PC-3 (cell line): ENCODE measurements around the gene CFAP20DC. TPM values are rescaled to one million over a fixed set of nuclear protein-coding genes. Genes with fewer than 3 reads are reported as not detected.
A peak's percentile ranks its signal among the peaks of the same experiment; 100 is the strongest.

Experiments used
- ATAC-seq: fragments of 200-7000 bp; cut with Tn5 transposase; 2 replicates; pipeline ENCODE4 v1.9.1; 2020; ENCODE audit warnings: mild to moderate bottlenecking, moderate library complexity
- BruUV-seq: library from RNA; stranded (reverse); fragments of 400-500 nt; replicated peaks from 2 replicates; lab custom pipeline; 2021; lab: Mats Ljungman, UMichigan
- CTCF ChIA-PET: fragments of 300-600 bp; sonication (Branson Sonifier 250); formaldehyde crosslinking; loops from one replicate; lab custom pipeline; 2022; ENCODE audit warnings: antibody characterized with exemption; lab: Charles Lee
- POLR2A ChIA-PET: fragments of 300-600 bp; sonication (Branson Sonifier 250); formaldehyde crosslinking; loops from one replicate; lab custom pipeline; 2022; ENCODE audit warnings: antibody characterized with exemption; ENCODE audit not compliant: unreplicated experiment; lab: Charles Lee
- DNase-seq: peaks from one replicate; pipeline ENCODE4 v3.0.0-alpha.2; 2015
- H2AFZ ChIP-seq: fragments of 300-600 bp; sonication (generic); 2 replicates; pipeline ENCODE4 v1.6.0; 2016; ENCODE audit warnings: antibody characterized with exemption, low read length
- H3F3A ChIP-seq: fragments of 300-600 bp; sonication (generic); one replicate; pipeline ENCODE4 v1.6.0; 2017; ENCODE audit warnings: antibody characterized with exemption, low read length, control low read depth, mild to moderate bottlenecking; ENCODE audit not compliant: unreplicated experiment
- H3K27ac ChIP-seq: fragments of 300-600 bp; sonication (generic); 2 replicates; pipeline ENCODE4 v1.5.1; 2016; ENCODE audit warnings: mild to moderate bottlenecking, low read length
- H3K27me3 ChIP-seq: fragments of 300-600 bp; sonication (generic); 2 replicates; pipeline ENCODE4 v1.6.1; 2016; ENCODE audit warnings: low read length, mixed read lengths
- H3K36me3 ChIP-seq: fragments of 300-600 bp; sonication (generic); 2 replicates; pipeline ENCODE4 v1.6.1; 2016; ENCODE audit warnings: low read depth, mixed run types, low read length, mixed read lengths
- H3K4me1 ChIP-seq: fragments of 300-600 bp; sonication (generic); 2 replicates; pipeline ENCODE4 v1.5.1; 2016; ENCODE audit warnings: low read length; ENCODE audit not compliant: insufficient read depth
- H3K4me2 ChIP-seq: fragments of 300-600 bp; sonication (generic); 2 replicates; pipeline ENCODE4 v1.6.0; 2016; ENCODE audit warnings: low read length
- H3K4me3 ChIP-seq: fragments of 300-600 bp; sonication (generic); 2 replicates; pipeline ENCODE4 v1.5.1; 2016; ENCODE audit warnings: mild to moderate bottlenecking, low read length, mixed read lengths
- H3K79me2 ChIP-seq: fragments of 300-600 bp; sonication (generic); 2 replicates; pipeline ENCODE4 v1.6.1; 2017; ENCODE audit warnings: low read length, mixed read lengths
- H3K9ac ChIP-seq: fragments of 300-600 bp; sonication (generic); 2 replicates; pipeline ENCODE4 v1.6.0; 2016; ENCODE audit warnings: mild to moderate bottlenecking, low read length
- H3K9me2 ChIP-seq: fragments of 300-600 bp; sonication (generic); replicated peaks from 2 replicates; pipeline ENCODE4 v1.6.1; 2016; ENCODE audit warnings: mixed run types, low read length, mixed read lengths
- H3K9me3 ChIP-seq: fragments of 300-600 bp; sonication (generic); 2 replicates; pipeline ENCODE4 v1.6.1; 2016; ENCODE audit warnings: low read length, mixed read lengths
- H4K20me1 ChIP-seq: fragments of 300-600 bp; sonication (generic); 2 replicates; pipeline ENCODE4 v1.6.1; 2016; ENCODE audit warnings: low read length, mixed read lengths
- CTCF ChIP-seq: fragments of 300-600 bp; sonication (generic); conservative IDR thresholded peaks from 2 replicates; pipeline ENCODE4 v1.5.1; 2017; ENCODE audit warnings: antibody characterized with exemption, low read depth, mild to moderate bottlenecking, low read length
- EZH2 ChIP-seq: fragments of 300-600 bp; sonication (generic); IDR thresholded peaks from one replicate; pipeline ENCODE4 v1.6.1; 2017; ENCODE audit warnings: antibody characterized with exemption, mild to moderate bottlenecking, low read length; ENCODE audit not compliant: unreplicated experiment
- EZH2phosphoT487 ChIP-seq: fragments of 300-600 bp; sonication (generic); IDR thresholded peaks from 2 replicates; pipeline ENCODE4 v1.6.1; 2018; ENCODE audit warnings: mild to moderate bottlenecking, antibody characterized with exemption, low read length, borderline replicate concordance
- intact Hi-C: fragments of 100-400 bp; cut with micrococcal nuclease; formaldehyde crosslinking; loops from 2 replicates; pipeline ENCODE4 v1.9.0; 2023
- total RNA-seq: library from RNA; depleted of rRNA; stranded (reverse); fragments of >200 nt; gene quantifications from 2 replicates; pipeline ENCODE4 v1.2.3, GENCODE V29; 2014

Gene CFAP20DC
- total RNA-seq, 1 experiment from 2014 or later = 15.4 TPM

- BruUV-seq = no TSS peak
- Histone ChIP-seq H3K27ac (no peak overlapping the region), H3K9me2 (no peaks in the 10 kb centered on the region), H3K4me2 (peak overlapping the region; percentile 41), H3K36me3 (0 out of 2 replicates have a peak, but pooled peaks cover 5% of the 10 kb centered on the region), H3K27me3 (no peaks in the 10 kb centered on the region), H2AFZ (no peak overlapping the region), H3K4me3 (no peak overlapping the region), H4K20me1 (no peaks in the 10 kb centered on the region), H3K9ac (no peak overlapping the region), H3K79me2 (peaks cover 19% of the 10 kb centered on the region), H3K4me1 (peaks cover 34% of the 10 kb centered on the region), H3K9me3 (no peaks in the 10 kb centered on the region), H3F3A (no peaks in the 10 kb centered on the region)
- no peak for TF ChIP-seq CTCF
- TF ChIP-seq EZH2phosphoT487 = no peak
- no peak for TF ChIP-seq EZH2
- DNase-seq (peak; percentile 59), ATAC-seq (no peak)
- ChIA-PET CTCF (interaction anchor here (0.7 kb wide), 1 partner anchor 519 kb away, joined by 3 read pairs; no protein-coding TSS in a partner anchor), POLR2A (no interaction called here)
- intact Hi-C loops = loop anchor here (5.0 kb wide), 1 partner anchor 485 kb away; no protein-coding TSS in a partner anchor
Measured at GRCh38 chr3:59046839-59047238, 3.0 kb downstream of the CFAP20DC start.

- no peak overlapping the region for H3K4me2 ChIP-seq
- ATAC-seq (no peak), DNase-seq (no peak)
- intact Hi-C loops = no loop called here
- ChIA-PET POLR2A (no interaction called here), CTCF (no interaction called here)
- BruUV-seq = no TSS peak
- H3K4me1 ChIP-seq = peaks cover 18% of the 10 kb centered on the region
- 0 out of 2 replicates have a peak, but pooled peaks cover 8% of the 10 kb centered on the region for H3K36me3 ChIP-seq
- no peak overlapping the region for H3K4me3 ChIP-seq
- H4K20me1 ChIP-seq = no peaks in the 10 kb centered on the region
- H3K27me3 ChIP-seq = no peaks in the 10 kb centered on the region
- no peaks in the 10 kb centered on the region for H3K9me2 ChIP-seq
- no peak overlapping the region for H3K27ac ChIP-seq
- H3K79me2 ChIP-seq = peaks cover 7% of the 10 kb centered on the region
- H3K9me3 ChIP-seq = no peaks in the 10 kb centered on the region
- no peak overlapping the region for H2AFZ ChIP-seq
- no peaks in the 10 kb centered on the region for H3F3A ChIP-seq
- no peak overlapping the region for H3K9ac ChIP-seq
- TF ChIP-seq CTCF = no peak
- TF ChIP-seq EZH2 = no peak
- no peak for TF ChIP-seq EZH2phosphoT487
Measured at GRCh38 chr3:59043391-59043790, 6.4 kb downstream of the CFAP20DC start.

GRCh38 chr3:59040902-59041301 lies 8.9 kb downstream of the CFAP20DC start:
- H4K20me1 ChIP-seq = no peaks in the 10 kb centered on the region
- no peak overlapping the region for H3K9ac ChIP-seq
- 0 out of 2 replicates have a peak, but pooled peaks cover 8% of the 10 kb centered on the region for H3K36me3 ChIP-seq
- no peak overlapping the region for H3K4me2 ChIP-seq
- ChIA-PET CTCF (no interaction called here), POLR2A (no interaction called here)
- ATAC-seq (no peak), DNase-seq (no peak)
- H3K9me2 ChIP-seq = no peaks in the 10 kb centered on the region
- no peaks in the 10 kb centered on the region for H3K4me1 ChIP-seq
- H3K79me2 ChIP-seq = no peaks in the 10 kb centered on the region
- no peak overlapping the region for H3K27ac ChIP-seq
- no peak overlapping the region for H2AFZ ChIP-seq
- H3K9me3 ChIP-seq = no peaks in the 10 kb centered on the region
- intact Hi-C loops = no loop called here
- no peaks in the 10 kb centered on the region for H3K27me3 ChIP-seq
- no TSS peak for BruUV-seq
- no peaks in the 10 kb centered on the region for H3F3A ChIP-seq
- no peak overlapping the region for H3K4me3 ChIP-seq
- TF ChIP-seq EZH2phosphoT487 = no peak
- no peak for TF ChIP-seq CTCF
- no peak for TF ChIP-seq EZH2
